HG03575 (cell line): ENCODE results near the gene ASMTL.
"Not testable (repeated sequence)": the region's sequence is repeated elsewhere in the genome, so short reads cannot be mapped to it uniquely, and the experiment has no call there.

ENCODE experiments used
- ATAC-seq: cut with Tn5 transposase; IDR thresholded peaks from one replicate; pipeline ENCODE4 v1.9.1; 2021; ENCODE audit not compliant: unreplicated experiment, insufficient number of reproducible peaks, low FRiP score; ENCODE audit errors: extremely low read depth

ASMTL gene

DNA sequence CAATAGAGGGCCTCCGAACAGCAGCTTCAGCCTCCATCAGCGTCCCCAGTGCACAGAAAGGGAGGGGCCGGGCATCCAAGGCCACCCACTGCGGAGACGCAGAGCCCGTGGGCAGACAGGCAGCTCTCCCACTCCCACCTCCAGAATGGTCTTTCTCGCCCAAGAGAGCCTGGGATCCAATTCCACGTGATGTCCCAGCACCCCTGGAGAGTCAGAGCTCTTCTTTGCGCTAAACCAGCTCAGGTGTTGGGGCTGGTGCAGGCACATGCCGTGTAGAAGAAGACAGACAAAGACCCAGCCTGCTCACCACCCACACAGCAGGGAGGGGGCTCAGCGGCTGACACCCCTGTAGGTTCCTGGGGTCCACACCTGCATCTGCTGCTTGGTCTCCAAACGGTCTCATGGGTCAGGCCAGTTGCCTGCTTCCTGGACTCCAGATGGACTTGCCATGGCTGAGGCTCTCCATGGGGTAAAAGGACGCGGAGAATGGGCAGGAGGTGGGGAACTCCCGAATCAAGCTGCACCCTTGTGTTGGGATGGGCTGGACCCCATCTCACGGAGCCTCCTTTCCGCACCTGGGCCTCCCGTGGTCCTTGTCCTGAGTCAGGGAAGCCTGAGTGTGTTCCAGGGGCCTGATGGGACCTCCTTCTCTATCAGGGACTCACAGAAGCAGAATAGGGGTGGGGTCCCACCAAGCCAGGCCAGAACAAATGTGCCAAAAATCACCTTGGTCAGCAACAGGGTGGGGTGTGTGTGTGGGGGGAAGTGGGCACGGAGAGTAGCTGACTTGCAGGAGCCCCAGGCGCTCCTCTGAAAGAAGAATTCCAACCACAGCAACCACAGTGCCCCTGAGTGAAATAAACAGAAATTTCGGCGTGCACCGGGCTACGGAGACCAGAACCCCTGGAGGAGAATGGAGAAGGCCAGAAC is 11.6 kb upstream of the ASMTL start:
- ATAC-seq = no peak

DNA sequence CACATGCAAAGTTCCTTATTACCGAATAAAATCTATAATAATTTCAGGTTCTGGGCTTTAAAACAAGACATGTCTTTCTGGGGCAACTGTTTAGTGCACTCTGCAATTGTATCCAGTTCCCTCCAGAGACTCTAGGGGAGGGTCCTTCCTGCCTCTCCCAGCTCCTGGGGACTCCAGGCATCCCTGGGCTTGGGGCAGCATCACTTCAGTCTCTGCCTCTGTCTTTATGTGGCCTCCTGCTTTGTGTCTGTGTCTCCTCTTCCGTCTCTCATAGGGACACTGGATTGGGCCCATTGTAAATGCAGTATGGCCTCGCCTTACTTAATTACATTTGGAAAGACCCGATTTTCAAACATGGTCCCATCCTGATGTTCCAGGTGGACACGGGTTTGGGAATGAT is 10.9 kb upstream of the ASMTL start:
- ATAC-seq = no peak

DNA sequence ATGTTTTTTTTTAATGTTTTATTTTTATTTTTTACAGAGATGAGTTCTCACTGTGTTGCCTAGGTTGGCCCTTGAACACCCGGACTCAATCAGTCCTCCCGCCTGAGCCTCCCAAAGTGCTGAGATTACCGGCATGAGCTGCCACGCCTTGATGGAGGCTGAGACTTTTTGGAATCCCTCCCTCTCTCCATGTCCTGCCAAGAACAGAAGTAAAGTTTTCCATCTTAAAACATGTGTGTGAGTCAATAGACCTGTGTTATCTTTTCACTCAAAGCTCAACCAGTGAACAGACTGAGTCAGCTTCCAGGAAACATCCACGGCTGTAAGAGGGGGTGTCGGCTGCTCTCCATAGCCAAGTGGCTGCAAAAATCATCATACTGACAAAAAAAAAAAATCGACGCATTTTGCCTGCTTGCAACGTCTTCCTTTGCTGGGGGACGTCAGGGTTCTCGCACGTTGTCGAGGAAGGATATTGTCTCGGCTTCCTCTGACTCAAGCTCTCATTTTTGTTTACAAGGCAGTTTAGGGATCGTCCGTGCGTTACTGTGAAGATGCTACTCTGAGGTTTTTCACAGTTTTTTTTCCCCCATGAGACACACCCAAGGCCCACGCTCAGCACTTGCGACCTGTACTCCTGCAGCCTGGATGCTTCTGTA is 10.0 kb upstream of the ASMTL start:
- no peak for ATAC-seq

DNA sequence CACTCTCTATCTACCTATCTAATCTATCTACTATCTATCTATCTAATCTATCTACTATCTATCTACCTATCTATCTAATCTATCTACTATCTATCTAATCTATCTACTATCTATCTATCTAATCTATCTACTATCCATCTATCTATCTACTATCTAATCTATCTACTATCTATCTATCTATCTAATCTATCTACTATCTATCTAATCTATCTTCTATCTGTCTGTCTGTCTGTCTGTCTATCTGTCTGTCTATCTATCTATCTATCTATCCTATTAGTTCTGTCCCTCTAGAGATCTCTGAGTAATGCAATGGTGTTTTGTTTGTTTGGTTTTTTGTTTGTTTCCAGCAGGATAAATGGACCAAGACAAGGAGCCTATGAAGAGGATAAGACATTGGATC is 9.4 kb upstream of the ASMTL start:
- ATAC-seq = no peak

DNA sequence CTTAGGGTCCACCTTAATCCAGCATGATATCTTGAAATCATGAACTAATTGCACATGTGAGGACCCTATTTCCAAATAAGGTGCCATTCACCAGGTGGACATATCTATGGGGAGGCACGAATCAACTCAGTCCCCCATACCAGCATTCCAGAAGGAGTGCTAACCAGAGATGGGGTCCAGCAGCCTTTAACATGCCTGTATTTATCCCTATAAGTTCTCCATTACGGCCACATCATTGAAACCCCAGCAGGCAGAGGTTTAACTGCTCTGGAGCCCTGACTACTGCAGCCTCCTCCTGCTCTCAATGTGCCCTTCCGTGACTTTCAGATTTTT is 3.2 kb upstream of the ASMTL start:
- no peak for ATAC-seq

DNA sequence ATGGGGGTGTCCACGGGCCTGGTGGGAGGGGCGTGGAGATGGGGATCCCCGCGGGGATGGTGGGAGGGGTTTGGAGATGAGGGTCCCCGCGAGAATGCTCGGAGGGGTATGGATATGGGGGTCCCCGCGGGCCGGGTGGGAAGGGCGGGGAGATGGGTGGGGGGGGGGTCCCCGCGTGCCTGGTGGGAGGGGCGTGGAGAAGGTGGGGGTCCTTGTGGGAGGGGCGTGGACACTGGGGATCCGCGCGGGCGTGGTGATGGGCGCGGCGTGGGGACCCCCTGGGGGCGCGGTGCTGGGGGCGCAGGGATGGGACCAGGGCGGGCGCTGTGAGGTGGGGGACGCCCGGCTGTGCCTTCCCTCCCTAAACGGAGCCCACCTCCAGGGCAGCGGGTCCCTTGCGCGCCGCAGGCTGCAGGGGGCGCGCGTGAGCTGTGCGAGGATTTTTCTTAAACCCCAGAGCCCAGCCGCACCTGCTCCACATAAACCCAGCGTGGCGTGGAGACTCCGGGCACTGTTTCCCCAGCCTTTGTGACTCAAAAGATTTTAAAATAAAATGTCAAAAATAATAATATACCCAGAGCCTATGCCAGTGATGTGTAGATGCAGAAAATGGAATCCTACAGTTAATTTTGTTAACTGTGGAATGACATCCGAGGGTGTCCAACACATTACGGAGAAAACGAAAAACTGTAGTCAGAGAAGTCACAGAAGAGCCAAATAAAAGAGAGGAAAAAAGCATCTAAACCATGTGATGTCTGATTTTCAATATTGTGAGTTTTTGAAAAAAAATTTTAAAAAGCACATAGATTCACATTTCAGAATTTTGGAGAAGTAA is 1.5 kb upstream of the ASMTL start:
- ATAC-seq = peak; percentile 53

DNA sequence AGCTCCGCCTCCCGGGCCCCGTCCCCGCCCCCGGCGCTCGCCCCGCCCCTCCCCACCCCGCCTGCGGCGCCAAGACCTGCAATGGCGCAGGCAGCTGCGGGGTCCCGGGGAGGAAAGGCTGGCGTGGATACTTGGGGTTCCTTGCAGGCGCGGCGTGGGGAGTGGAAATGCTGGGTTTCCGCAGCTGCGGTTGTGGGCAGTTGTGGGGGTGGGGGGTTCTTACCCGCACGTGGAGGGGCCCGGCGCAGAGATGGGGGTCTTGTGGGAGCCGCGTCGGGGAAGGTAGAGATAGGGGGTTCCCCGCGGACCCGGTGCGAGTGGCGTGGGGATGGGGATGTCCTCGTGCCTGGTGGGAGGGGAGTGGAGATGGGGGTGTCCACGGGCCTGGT is 680 bp upstream of the ASMTL start:
- ATAC-seq = no peak

DNA sequence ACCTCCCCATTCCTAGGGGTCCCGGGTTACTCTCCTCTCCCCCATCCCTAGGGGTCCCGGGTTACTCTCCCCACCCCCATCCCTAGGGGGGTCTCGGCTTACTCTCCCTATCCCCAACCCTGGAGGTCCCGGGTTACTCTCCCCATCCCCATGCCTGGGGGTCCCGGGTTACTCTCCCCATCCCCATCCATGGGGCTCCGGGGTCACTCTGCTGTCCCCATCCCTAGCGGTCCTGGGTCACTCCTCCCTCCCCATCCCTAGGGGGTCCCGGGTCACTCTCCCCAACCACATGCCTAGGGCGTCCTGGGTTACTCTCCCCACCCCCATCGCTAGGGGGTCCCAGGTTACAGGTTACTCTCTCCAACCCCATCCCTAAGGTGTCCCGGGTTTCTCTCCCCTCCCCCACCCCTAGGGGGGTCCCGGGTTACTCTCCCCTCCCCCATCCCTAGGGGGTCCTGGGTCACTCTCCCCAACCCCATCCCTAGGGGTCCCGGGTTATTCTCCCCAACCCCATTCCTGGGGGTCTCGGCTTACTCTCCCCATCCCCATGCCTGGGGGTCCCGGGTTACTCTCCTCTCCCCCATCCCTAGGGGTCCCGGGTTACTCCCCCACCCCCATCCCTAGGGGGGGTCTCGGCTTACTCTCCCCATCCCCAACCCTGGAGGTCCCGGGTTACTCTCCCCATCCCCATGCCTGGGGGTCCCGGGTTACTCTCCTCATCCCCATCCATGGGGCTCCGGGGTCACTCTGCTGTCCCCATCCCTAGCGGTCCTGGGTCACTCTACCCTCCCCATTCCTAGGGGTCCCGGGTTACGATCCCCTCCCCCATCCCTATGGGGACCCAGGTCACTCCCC is 821 bp downstream of the ASMTL start:
- no peak for ATAC-seq

DNA sequence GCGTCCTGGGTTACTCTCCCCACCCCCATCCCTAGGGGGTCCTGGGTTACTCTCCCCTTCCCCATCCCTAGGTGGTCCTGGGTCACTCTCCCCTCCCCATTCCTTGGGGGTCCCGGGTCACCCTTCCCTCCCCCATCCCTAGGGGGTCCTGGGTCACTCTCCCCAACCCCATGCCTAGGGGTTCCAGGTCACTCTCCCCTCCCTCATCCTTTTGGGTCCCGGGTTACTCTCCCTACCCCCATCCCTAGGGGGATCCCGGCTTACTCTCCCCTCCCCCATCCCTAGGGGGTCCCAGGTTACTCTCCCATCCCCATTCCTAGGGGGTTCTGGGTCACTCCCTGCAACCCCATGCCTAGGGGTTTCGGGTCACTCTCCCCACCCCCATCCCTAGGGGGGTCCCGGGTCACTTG is 1.5 kb downstream of the ASMTL start:
- no peak for ATAC-seq

DNA sequence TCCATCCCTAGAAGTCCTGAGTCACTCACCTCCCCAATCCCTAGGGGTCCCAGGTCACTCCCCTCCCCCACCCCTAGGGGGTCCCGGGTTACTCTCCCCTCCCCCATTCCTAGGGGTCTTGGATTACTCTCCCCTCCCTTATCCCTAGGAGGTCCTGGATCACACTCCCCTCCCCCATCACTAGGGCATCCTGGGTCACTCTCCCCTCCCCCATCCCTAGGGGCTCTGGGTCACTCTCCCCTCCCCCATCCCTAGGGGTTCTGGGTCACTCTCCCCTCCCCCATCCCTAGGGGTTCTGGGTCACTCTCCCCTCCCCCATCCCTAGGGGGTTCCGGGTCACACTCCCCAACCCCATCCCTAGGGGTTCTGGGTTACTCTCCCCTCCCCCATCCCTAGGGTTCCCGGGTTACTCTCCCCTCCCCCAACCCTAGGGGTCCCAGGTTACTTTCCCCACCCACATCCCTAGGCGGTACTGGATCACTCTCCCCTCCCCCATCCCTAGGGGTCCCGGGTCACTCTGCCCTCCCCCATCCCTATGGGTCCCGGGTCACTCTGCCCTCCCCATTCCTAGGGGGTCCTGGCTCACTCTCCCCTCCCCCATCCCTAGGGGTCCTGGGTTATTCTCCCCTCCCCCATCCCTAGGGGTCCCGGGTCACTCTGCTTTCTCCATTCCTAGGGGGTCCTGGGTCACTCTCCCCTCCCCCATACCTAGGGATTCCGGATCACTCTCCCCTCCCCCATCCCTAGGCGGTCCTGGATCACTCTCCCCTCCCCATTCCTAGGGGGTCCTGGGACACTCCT is 2.1 kb downstream of the ASMTL start:
- ATAC-seq = no peak

DNA sequence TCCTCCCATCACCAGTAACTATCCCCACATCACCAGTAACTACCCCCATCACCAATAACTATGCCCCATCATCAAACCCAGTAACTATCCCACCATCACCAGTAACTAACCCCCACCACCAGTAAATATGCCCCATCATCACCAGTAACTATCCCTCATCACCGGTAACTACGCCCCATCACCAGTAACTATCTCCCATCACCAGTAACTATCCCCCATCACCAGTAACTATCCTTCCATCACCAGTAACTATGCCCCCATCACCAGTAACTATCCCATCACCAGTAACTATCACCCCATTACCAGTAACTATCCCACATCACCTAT is 2.9 kb downstream of the ASMTL start:
- no peak for ATAC-seq

DNA sequence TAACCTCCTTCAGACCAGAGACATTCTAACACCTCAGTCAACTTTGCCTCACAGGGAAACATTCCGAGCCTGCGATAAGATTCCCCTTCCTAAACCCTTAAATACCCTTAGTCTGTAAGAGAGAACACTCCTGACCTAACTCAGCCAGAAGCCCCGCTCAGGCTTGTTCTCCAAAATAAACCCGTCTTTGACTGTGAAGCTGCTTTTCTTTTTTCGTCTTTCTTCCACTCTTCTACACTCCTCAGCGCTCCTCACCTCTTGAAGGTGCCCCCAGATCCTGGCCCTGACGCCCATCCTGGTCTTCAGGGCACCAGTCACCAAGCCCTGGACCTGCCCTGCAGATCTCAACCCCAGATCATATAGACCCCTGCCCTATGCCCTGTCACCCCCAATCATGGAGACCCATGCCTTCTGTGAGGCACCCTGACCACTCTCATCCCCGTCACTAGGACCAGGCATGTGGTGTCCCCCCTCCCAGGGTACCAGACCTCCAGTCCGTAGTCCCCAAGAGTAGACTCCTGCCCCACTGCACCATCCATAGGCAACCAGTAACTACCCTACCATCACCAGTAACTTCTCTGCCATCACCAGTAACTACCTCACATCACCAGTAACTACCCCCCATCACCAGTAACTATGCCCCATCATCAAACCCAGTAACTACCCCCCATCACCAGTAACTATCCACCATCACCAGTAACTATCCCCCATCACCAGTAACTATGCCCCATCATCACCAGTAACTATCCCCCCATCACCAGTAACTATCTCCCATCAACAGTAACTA is 3.5 kb downstream of the ASMTL start:
- no peak for ATAC-seq

DNA sequence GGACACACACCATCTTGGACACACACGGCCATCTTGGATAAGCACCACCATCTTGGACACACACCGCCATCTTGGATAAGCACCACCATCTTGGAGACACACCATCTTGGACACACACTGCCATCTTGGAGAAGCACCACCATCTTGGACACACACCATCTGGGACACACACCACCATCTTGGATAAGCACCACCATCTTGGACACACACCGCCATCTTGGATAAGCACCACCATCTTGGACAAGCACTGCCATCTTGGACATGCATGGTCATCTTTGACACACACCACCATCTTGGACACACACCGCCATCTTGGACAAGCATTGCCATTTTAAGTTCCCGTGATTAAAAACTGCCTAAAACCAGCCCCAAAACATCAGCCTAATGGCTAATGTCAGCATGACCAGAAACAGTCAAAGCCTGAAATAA is 4.1 kb downstream of the ASMTL start:
- not testable (repeated sequence) for ATAC-seq

DNA sequence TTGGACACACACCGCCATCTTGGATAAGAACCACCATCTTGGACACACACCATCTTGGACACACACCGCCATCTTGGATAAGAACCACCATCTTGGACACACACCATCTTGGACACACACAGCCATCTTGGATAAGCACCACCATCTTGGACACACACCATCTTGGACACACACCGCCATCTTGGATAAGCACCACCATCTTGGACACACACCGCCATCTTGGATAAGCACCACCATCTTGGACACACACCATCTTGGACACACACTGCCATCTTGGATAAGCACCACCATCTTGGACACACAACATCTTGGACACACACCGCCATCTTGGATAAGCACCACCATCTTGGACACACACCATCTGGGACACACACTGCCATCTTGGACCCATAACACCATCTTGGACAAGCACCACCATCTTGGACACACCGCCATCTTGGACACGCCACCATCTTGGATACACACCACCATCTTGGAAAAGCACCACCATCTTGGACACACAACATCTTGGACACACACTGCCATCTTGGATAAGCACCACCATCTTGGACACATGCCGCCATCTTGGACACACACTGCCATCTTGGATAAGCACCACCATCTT is 4.6 kb downstream of the ASMTL start:
- not testable (repeated sequence) for ATAC-seq

DNA sequence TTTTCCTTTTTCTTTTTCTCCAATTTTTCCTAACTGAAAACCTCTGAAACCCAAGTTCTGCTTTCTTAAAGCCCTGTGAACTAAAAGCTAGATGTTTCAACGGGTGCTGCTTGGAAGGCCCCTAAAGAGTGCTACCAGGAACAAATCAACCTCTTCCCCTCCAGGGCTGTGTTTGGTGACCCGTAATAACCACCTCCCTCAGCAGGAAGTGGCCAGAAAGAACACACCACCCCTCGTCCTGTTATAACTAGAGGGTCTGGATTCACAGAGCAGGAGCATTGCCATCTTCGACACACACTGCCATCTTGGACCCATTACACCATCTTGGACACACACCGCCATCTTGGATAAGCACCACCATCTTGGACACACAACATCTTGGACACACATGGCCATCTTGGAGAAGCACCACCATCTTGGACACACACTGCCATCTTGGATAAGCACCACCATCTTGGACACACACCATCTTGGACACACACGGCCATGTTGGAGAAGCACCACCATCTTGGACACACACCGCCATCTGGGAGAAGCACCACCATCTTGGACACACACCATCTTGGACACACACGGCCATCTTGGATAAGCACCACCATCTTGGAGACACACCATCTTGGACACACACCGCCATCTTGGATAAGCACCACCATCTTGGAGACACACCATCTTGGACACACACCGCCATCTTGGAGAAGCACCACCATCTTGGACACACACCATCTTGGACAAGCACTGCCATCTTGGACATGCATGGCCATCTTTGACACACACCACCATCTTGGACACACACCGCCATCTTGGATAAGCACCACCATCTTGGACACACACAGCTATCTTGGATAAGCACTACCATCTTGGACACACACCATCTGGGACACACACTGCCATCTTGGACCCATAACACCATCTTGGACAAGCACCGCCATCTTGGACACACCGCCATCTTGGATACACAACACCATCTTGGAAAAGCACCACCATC is 5.4 kb downstream of the ASMTL start:
- not testable (repeated sequence) for ATAC-seq
